Brain pericyte (primary cell): ENCODE measurements around the gene NUFIP2.
"Not testable (repeated sequence)": the region's sequence is repeated elsewhere in the genome, so short reads cannot be mapped to it uniquely, and the experiment has no call there.

Experiments used
- DNase-seq: peaks from one replicate; pipeline ENCODE4 v3.0.0-alpha.2; 2012; ENCODE audit warnings: low read depth, low spot score

The NUFIP2 gene

DNA sequence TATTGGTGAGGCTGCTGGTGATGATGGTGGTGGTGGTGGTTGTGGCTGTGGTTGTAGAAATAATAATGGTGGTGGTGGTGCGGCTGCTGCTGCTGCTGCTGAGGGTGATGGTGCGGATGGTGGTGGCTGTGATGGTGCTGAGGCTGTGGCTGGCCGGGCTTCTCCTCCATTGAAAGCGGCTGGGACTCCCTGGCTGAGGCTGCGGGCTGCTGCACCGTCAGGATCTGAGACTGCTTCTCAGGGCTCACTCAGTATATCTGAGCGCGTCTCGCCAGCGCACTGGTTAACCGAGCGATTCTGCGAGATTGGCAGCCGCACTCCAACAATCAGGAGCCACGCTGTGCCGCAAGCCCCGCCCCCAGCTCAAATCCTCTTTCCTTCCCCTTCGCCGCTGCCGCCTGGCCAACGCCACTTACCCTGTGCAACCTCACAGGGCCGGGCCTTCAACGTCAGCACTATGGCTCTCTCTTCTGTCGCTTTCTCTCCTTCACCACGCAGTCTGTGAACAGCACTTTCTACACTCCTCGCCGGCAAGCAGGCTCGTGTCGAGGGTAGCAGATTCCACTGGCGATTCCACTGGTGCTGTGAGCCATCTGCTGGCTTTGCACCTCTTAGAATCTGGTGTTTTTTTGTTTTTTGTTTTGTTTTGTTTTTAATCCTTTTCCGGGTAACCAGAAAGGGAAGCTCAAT, at the start of gene NUFIP2:
TSS of gene NUFIP2 (minus strand) at position 259 of the 690 bp plus-strand sequence. CDS start at position 170, 89 bp downstream.
- peak; percentile 97 for DNase-seq

- no peak for DNase-seq
These were observed 48.3 kb upstream of the NUFIP2 start for GRCh38 chr17:29342158-29342765.

DNA sequence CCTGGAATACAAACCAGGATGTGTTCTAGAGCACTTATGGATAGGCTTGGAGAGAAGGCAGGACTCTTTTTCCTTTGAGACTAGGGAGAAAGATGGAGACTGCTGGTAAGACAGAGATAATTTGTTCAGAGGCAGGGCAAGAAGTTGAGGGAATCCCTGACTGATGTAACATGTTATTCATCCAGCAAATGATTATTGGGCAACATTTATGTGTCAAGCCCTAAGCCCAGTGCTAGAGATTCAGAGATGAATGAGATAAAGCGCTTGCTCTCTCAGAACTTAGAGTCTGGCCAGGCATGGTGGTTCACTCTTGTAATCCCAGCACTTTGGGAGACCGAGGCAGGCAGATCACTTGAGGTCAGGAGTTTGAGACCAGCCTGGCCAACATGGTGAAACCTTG, 47.8 kb upstream of the NUFIP2 start:
- DNase-seq = no peak

DNA sequence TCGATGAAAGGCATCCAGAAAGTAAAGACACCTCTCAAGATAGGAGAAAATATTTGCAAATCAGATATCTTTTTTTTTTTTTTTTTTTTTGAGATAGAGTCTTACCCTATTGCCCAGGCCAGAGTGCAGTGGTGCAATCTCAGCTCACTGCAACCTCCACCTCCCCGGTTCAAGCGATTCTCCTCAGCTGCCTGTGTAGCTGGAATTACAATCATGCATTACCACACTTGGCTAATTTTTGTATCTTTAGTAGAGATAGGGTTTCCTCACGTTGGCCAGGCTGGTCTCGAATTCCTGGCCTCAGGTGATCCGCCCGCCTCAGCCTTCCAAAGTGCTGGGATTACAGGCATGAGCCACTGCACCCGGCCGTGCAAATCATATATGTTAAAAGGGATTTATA, 45.1 kb upstream of the NUFIP2 start:
- DNase-seq = not testable (repeated sequence)

GRCh38 chr17:29331708-29332085, 37.7 kb upstream of the NUFIP2 start:
- no peak for DNase-seq

GRCh38 chr17:29331075-29331707, 37.2 kb upstream of the NUFIP2 start:
- DNase-seq = no peak

- no peak for DNase-seq
These were observed 33.5 kb upstream of the NUFIP2 start for GRCh38 chr17:29327412-29327811.

DNA sequence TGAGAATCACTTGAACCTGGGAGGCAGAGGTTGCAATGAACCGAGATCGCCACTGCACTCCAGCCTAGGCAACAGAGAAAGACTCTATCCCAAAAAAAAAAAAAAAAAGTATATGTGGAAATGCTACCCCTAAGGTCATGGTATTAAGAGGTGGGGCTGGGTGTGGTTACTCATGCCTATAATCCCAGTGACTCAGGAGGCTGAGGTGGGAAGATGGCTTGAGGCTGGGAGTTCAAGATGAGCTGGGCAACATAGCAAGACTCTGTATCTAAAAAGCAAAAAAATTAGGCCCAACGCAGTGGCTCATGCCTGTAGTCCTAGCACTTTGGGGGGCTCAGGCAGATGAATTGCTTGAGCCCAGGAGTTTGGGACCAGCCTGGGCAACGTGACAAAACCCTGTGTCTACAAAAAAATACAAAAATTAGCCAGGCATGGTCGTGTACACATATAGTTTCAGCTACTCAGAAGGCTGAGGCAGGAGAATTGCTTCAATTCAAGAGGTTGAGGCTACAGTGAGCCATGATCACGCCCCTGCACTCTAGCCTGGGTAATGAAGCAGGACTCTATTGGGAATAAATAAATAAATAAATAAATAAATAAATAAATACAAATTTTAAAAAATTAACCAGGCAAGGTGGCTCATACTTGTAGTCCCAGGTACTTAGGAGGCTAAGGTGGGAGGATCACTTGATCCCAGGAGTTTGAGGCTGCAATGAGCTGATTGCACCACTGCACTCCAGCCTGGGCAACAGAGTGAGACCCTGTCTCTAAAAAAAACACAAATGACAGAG, 32.3 kb upstream of the NUFIP2 start:
- no peak for DNase-seq

DNA sequence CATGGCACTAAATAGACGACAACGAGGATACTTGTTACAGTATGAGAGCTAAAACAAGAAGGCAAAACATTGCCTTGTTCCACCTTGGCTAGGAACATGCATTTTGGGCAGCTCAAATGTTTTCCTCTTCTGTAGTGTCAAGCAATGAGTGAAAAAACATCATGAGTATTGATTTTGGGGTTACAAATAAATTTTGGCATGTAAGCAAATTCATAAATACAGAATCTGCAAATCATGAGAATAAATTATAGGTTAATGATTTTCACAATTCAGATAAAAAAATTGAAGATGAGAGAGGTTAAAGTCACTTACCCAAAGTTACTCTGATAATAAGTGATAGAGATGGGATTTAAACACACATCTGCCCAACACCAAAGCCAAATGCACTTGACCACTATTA, 28.4 kb upstream of the NUFIP2 start:
- no peak for DNase-seq

GRCh38 chr17:29303386-29303785, 9.4 kb upstream of the NUFIP2 start:
- DNase-seq = no peak

- no peak for DNase-seq
These were observed 5.1 kb upstream of the NUFIP2 start for GRCh38 chr17:29299031-29299430.

GRCh38 chr17:29295420-29295819, 1.5 kb upstream of the NUFIP2 start:
- DNase-seq = no peak

DNA sequence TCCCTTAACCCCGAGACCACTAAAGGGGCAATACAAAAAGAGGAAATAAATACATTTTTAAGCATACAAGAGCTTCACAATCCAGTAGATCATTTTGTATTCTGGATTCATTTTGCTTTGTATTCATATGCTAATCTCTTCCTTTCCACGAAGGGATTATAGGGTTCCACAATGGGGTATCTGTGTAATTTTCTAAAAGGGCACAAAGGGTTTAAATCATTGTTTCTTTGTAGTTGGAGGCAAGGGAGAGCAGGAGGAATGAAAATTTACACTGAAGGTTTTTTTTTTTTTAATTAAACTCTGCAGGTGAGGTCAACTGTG, 592 bp upstream of the NUFIP2 start:
- no peak for DNase-seq

DNA sequence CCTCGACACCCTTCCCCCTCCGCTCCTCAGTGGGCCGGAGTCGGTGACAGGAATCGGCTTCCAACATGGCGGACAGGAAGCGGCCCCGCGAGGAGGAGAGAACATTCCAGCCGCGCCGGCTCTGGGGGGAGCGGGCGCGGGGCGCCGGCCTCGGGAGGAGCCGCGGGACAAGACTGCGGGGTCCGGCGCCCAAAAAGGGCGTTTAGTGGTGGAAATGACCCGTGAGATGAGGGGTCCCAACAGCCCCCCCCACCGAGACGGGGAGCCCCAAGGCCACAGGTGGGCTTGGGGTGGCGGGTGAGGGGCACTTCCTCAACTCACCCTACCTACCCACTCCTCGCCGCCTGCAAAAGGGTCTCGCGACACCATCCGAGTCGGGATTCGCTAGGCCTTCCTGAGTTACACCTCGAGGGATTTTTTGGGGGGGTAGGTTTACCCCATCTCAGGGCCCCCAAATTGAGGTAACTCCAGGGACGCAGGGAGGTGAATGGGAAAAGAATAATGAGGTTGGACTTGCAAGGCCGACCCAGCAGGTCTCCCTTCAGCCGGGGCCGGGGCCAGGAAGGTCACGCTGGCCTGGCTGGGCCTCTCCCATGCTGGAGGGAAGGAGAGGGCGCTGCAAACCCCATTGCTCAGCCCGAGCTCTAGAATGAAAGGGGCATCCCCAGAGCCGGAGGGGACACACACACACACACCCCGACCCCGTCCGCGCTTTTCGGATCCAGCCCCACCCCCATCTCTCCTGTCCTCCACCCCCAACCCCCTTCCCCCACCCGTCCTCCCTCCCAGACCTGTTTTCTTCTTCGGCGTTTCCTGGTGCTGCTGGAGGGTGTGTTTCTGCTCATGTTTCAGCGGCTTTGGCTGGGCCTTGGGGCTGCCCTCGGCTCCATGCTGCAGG, 707 bp downstream of the NUFIP2 start:
- no peak for DNase-seq

DNA sequence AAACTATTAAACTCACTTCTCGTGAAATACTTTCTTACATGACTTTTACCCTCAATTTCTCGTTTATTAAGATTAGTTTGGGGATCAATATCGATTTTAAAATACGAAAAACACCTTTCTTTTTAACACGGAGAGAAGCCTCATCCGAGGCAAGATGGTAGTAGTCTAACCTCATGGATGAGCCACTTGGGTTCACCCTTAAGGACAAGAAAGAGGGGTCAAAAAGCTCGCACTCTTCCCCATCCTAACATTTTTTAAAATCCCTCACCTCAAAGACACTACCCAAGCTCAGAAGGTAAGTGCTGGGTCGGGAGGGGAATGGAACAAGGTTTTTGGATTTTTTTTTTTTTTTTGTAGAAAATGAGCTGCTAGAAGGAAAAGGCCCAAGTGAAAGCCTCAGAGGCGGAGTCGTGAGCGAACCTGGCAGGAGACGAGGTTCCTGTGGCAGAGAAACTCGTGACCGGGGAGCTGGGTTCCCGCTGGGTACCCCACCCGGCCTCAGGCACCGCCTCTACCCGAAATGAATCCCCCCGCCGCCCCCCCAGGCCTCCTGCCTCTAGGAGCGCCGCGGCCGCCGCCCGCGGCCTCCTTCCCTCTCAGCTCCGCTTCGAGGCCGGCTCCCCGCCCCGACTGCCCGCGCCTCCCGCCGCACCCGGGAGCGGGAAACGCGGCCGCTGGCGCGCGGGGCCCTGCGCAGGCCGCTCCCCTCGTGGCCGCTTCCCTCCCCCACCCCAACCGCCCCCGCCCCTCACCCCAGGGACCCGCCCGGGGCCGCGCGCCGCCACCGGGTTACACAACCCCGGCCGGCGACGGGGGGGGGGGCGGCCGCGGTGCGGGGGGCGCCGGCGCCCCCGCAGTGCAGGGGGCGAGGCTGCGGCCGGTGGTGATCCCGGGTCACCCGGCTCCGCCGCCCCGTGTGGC, 1.6 kb downstream of the NUFIP2 start:
- no peak for DNase-seq

- DNase-seq = peak; percentile 36
These were observed 2.7 kb downstream of the NUFIP2 start for GRCh38 chr17:29291163-29291752.

- no peak for DNase-seq
These were observed 4.1 kb downstream of the NUFIP2 start for GRCh38 chr17:29289852-29290251.

DNA sequence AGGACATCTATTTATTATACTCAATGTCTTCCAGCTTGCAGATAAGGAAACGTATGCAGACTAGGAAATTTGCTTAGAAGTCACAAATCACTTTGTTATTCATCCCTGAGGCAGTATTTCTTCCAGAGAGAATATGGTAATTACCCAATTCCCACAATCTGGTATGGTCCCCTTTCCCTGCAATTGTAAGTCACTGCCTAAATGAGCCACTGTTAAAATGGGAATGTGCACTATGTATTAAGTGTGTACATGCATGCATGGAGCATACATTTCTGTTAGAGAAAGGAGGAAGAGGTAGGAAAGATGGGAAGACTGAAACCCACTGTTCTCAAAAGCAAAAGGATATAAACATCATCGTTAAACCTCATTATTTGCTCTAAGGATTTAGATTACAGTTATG, 10.0 kb downstream of the NUFIP2 start:
- no peak for DNase-seq

GRCh38 chr17:29283496-29283895, 10.5 kb downstream of the NUFIP2 start:
- DNase-seq = no peak
